Muscle of arm (tissue), 12 donors: ENCODE data around the gene EIF4E1B. TPM values are rescaled to one million over a fixed set of nuclear protein-coding genes. Genes with fewer than 3 reads are reported as not detected.

ENCODE experiments used
- DNase-seq: peaks from one replicate; pipeline ENCODE4 v3.0.0-alpha.2; 2013
- polyA plus RNA-seq, 12 donors: library from polyadenylated mRNA; unstranded; fragments of 120-200 nt; gene quantifications; one replicate each; pipeline ENCODE4 v1.2.1, GENCODE V29; 2013; ENCODE audit not compliant: insufficient read length in 12 of 12

Gene EIF4E1B
- polyA plus RNA-seq, 12 donors, result 0.10 TPM; not detected in 11

DNA sequence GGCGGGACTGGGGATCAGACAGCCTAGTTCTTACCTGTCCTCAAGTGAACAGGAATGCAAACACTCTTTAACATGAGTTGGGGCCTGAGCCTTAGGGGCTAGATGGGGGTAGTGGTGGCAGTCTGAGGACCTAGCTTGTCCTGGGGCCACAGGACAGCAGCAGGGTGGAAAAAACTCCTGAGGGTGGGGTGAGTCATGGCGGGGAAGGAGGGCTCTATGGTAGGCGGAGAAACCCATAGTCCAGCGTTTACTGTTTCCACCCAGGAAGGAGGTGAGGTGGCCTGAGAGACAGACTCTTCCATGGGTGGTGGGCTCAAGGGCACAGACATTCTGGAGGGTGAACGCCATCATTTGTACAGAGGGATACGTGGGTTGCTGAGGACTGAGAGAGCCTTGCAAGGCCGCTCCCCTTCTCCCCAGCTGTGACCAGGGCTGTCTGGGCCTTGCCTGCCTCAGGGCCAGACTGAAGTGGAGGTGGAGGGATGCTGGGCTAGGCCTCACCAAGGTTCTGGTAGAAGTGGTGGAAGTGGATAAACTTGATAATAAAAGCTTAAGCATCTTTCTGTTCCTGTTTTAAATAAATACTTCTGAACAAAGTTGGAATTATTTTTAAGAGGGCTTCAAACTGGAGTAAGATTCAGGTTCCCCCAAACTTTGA is 15.7 kb downstream of the EIF4E1B start:
- DNase-seq, result no peak

DNA sequence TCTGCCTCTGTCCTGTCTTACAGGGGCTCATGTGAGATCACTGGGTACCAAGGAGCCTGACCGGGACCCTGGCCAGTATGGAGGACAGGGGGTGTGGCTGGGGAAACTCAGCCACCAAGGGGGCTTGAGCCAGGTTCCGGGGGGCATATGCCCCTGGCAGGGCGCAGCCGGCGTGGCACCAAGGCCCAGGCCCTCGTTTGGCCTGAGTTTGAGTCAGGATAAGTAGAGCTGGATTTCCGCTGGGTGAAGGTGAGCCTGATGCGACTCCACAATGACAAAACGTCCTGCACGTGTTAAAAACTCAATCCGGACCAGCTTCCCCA is 16.2 kb downstream of the EIF4E1B start:
- DNase-seq, result no peak

DNA sequence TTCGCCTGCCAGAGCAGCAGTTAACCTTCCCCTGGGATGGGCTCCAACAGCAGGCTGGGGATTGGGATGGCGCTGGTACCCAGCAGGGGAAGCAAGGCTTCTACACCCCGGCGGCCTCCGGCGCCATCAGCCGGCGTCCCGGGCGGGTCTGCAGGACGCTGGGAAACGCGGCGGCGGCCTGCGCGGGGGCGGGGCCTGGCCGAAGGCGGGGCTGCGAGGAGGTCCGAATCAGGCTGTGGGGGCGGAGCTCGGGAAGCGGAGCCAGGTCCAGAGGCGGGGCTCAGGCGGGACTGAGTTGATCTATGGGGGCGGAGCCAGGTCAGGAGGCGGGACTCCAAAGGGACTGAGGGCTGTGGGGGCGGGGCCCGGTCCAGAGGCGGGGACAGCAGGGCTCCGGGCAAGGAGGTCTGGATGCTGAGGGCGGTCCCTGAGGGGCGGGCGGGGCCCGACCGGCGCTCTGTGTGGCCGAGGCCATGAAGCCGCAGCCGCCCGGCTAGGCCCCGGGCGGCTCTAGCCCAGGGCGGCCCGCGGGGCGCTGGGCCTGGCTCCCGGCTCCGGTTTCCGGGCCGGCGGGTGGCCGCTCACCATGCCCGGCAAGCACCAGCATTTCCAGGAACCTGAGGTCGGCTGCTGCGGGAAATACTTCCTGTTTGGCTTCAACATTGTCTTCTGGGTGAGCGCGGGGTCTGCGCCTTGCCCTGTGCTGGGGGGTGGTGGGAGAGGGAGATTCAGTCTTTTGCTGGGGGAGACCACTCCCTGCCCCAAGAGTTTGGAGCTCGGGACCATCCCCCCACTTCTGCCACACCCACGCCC is 16.8 kb downstream of the EIF4E1B start, which contains the start of gene TSPAN17:
Gene TSPAN17, plus strand, starts transcription at position 455 of the 813 bp plus-strand sequence. Its CDS starts 132 bp downstream, at position 587.
- peak; percentile 99 for DNase-seq

DNA sequence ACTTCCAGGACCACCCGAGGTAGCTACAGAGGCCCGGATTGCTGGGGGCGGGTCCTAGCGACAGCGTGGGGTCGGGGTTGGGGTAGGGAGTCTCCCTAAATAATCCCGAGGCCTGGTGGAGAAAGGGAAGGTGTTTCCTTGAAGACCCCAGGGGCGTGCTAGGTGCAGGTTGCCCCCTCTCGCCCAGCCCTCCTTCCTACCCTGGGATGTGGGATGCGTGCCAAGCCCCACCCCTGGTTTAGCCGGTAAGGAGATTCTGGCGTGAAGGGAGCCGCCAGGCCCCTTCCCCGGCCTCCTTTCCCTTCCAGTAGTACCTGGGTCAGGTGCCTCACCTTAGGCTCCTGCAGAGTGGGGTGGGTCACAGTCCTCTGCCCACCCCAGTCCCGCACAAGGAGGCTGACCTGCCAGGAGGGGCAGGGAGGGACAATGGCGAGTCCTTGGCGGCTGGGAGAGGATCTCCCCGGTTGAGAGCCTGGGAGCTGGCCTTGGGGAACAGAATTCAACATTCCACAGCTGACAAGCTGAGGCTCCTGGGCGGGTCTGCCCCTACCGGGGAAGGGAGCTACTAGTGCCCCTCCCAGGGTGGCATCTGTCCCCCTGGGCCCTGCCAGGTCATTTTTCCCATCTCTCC is 17.5 kb downstream of the EIF4E1B start:
- no peak for DNase-seq

DNA sequence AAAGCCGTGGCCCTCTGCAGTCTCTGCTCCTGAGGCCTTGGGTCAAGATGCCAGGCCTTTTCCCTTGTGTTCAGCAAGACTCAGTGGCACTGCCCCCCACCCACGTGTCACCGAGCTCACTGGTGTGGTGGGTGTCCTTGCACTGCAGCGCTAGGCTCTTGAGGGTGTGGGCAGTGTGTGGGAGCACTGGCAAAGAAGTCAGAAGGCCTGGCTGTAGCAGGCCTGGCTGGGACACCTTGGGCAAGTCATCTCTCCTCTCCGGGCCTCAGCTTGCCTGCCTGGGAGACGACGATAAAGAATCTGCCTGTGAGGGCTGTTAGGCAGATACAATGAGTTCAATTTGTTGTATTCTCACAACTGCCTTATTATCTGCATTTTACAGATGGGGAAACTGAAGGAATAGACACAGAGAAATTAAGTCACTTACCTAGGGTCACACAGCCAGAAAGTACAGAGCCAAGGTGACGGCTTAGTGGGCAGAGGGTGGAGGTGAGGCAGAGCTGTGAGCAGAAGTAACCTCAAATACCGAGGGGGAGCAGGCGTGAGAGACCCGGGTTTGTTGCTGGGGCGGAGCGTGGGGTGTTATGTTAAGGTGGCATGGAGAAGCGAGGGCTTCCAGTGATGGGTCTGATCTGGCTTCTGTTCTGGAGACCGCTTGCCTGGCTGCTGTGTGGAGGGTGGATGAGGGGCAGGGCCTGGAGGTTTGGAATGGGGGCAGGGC is 18.2 kb downstream of the EIF4E1B start:
- DNase-seq, result no peak

DNA sequence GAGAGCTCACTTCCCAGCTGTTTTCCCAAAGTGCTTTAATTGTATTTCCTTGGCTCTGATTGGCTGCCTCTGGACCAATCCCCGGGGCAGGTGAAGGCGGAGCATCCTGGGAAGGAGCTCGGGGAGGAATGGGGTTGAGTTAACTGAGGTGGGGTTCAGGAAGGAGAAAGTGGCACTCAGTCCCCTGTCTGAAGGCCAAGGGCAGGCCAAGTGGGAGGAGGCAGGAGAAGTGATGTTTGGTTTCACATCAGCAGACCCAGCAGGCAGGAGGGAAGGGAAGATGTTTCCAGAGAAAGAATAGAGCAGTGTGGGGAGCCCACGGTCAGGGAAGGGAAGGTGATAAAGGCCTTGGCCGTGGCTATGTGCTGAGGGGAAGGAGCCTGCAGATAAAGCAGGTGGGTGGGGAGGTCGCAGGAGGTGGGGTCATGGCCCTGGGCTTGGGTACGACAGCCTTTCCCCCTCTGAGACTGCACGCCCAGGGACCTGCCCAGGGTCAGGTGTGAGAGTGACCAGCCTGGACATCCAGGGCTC is 19.9 kb downstream of the EIF4E1B start:
- DNase-seq, result no peak

DNA sequence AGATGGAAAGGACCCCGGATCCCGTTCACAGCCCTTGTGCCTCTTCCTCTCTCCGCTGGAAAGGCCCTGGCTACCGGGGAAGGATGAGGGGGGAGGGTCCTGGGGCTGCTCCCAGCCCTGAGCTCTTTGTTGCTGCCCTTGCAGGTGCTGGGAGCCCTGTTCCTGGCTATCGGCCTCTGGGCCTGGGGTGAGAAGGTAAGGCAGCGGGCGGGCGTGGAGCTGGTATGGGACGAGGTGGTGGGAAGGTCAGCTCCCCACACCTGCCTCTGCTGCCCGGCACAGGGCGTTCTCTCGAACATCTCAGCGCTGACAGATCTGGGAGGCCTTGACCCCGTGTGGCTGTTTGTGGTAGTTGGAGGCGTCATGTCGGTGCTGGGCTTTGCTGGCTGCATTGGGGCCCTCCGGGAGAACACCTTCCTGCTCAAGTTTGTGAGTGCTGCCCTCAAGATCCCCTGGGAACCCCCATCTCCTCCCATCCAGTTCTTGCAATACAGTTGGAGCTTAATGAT is 21.1 kb downstream of the EIF4E1B start:
- DNase-seq, result no peak

DNA sequence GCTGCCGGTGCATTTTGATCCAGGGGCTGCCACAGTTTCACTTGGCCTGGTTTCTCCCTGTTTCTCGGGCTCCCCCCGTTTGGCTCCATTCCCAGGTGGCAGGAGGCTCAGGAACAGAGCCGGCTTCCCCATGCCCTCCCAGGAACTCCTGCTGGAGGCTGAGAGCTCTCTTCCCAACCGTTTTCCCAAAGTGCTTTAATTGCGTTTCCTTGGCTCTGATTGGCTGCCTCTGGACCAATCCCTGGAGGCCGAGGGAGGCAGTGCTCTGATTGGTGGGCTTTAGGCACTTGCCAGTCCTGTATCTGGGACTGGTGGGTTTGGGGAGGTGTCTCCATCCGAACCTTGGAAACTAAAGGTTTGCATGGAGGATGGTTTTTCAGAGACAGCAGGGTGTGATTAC is 21.7 kb downstream of the EIF4E1B start:
- no peak for DNase-seq

DNA sequence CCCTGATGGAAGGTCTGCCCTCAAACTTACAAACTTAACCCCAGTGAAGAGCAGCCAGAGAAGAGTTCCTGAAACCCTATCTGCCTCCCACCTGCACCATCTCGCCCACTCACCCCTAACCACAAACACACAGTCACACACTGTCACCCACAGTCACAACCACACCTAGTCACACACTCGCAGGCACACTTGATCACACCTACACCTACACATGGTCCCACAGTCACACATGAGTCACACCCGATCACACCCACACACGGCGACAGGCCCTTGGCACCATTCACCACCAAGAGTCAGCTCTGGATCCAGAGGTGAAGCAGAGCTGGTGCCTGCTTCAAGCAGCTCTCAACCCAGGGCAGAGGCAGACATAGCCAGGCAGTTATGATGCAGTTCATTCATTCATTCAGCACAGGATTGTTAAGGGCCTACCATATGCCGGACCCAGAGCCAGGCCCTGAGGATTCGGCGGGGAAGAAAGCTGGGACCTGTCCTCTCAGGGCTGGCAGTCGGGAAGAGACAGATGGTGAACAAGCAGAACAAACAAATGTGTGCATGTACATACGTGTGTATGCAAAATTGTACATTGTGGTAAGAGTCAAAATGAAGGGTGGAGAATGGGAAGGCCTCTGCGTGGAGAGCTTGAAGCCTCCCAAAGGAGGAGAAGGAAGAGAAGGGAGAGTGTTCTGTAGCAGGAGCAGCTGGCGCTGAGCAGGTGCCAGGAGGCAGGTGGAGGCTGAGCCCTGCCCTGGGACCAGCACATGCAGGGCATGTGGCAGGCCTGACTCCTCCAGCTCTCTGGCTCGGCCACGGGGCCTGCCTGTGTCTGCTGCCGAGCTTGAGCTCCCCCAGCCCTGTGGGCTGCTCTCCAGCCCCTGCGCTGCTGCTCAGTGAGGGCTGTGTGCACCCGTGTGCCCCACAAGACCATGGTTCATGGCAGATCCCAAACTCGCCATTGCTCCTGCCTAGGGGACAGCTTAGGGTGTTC is 23.2 kb downstream of the EIF4E1B start:
- no peak for DNase-seq

DNA sequence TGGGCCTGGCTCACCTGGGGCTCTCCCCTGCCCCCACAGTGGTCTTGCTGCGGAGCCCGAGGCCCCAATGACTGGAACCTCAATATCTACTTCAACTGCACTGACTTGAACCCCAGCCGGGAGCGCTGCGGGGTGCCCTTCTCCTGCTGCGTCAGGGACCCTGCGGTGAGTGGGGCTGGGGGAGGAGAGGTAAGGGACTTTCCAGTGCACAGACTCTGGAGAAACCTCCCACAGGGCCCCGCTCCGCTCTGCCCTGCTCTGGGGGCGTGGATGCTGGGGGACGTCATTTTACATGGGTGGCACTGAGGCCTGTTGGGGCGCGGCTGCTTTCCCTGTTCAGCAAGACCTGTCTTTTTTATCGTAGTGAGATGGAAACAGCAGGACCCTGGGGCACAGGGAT is 24.4 kb downstream of the EIF4E1B start:
- no peak for DNase-seq

DNA sequence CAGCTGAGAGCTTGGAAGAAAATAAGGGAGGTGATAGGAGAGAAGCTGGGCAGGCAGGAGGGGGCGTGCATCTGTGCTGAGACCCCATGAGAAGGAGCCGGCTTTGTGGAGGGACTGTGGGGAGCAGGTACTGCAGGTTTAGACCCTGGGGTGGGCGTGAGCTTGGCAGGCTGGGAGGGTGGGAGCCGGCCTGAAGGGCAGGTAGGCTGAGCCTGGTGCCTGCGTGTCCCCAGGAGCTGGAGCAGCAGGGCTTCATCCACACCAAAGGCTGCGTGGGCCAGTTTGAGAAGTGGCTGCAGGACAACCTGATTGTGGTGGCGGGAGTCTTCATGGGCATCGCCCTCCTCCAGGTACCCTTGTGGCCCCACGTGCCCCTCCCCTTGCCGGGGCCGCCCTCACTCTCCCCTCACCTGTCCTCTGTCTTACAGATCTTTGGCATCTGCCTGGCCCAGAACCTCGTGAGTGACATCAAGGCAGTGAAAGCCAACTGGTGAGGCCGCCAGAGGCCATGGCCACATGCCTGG is 26.1 kb downstream of the EIF4E1B start:
- no peak for DNase-seq

DNA sequence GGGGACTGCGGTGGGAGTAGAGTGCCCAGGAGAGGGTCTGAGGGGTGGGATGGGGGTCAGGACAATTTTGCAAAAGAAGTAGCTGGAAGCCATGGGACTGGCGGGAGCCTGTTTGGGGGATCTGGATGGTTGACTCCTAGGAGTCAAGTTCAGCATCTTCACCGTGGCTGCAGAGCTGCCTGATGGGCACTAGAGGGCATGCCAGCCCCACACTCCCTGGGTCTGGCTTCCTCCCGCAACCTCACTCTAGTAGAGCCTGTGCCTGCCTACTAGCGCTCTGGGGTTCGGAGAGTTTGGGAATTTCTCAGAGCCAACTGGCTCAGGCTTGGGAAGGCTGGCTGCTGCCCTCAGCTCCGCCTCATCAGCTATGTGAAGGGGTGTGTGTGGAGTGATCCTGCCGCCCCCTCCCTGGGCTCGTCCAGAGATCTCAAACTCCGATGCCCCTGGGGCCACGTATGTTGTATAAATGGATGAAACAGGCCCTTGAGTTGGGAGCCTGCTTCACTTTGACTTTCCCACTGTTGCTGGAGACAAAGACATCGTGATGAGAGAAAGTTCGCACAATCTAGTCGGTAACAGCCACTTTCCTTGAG is 27.6 kb downstream of the EIF4E1B start:
- DNase-seq, result peak; percentile 73

DNA sequence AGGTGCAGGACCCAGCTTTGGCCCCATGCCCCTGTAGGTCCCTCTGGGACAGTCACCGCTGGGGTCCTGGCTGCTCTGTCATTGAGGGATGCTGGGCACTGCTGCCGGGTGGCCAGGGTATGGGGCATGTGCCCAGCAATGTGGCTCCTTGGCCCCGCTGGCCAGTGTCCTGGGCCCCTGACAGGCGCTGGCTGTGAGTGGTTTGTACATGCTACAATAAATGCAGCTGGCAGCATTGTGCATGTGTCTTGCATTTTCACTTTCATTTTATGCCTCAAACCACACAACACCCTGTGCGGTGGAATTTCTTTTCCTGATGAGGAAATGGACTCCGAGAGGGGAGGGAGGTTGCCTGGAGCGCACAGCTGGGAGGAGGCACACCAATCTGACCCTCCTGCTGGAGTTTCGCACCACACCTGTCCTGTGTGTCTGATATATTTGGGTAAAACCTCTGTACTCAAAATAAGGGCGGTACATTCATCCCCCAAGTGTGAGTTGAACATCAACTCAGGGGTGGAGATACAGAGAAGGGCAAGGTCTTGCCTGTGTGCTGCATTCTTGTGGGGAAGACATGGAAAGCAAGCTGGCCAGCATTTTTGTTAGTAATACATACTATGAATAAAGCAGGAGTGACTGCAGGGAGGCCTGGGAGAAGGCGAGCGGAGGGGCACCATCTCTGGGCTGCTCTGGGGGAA is 28.5 kb downstream of the EIF4E1B start:
- no peak for DNase-seq

DNA sequence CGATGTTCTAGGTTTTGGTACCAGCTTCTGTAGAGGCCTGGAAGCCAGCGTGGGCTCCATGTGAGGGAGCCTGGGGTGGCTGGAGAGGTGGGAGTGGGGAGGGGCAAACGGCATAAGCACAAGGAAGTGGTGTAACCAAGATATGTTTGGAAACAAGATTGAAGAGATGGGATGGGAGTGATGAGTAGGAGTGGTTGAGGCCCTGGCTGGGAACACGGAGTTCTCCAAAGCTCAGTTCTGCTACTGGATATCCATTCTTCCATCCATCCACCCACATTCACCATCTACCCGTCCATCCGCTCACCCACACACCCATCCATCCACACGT is 29.0 kb downstream of the EIF4E1B start:
- no peak for DNase-seq

DNA sequence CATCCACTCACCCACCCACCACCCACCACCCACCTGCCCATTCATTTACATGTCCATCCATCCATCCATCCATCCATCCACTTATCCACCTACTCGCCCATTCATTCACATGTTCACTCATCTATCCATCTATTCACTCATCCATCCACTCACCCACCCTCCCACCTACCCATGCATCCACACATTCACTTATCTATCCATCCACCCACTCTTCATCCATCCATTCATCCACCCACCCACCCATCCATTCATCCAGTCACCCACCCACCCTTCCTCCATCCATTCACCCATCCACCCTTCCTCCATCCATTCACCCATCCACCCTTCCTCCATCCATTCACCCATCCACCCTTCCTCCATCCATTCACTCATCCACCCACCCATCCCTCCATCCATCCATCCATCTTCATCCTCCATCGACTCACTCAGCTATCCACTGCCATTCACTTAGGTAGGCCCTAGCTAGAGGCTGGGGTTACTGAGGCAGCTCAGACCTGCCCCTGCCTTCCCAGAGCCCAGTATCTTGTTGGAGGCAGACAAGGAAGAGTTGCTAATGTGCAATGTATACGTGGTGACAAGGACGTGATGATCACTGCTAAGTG is 29.5 kb downstream of the EIF4E1B start:
- no peak for DNase-seq

DNA sequence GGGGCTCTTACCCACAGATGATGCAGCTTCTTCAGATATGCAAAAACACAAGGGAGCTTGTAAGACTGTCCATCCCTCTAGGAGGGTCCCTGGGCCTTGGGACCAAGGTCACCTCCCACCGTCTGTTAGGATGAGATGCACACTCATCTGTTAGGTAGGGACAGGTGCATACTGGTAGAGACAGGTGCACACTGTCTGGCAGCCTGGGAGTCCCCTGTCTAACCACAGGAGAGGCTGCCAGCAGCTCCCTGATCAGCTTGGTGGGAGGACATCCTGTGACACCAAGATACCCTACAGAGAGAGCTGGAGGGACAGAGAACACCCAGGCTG is 30.0 kb downstream of the EIF4E1B start:
- DNase-seq, result no peak

DNA sequence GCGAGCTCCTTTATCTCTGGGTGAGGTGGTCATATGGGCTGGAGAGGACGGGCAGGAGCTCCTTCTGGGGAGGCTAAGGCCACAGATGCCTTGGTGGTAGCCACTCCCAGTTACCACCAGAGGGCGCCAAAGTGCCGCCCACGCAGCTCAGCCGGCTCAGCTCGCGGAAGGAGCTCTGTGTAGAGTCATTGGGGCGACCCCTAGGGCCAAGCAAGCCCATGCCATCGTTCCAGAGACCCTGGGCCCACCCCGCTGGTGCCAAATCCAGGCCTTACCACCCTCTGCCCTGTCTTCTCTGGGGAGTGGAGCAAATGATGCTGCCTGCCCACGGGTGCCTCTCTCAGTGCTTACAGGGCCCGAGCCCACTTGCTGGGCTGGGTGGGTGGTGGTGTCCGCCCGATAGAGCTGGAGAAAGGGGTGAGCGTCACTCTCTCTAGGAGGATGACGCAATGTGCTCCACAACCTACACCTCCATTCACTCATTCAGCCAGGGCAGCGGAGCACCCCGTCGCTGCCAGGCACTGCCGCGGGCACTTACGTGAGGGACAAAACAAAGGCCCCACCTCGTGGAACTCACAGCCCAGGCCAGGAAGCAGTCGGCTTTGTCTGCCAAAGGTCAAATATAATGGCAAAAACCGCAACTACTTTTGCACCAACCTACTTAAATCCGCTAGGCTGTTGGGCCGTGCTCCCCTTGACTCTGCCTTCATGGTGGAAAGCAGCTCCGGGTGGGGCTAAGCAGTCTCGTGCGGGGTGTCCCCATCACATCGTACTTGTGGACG is 30.6 kb downstream of the EIF4E1B start:
- peak; percentile 82 for DNase-seq

DNA sequence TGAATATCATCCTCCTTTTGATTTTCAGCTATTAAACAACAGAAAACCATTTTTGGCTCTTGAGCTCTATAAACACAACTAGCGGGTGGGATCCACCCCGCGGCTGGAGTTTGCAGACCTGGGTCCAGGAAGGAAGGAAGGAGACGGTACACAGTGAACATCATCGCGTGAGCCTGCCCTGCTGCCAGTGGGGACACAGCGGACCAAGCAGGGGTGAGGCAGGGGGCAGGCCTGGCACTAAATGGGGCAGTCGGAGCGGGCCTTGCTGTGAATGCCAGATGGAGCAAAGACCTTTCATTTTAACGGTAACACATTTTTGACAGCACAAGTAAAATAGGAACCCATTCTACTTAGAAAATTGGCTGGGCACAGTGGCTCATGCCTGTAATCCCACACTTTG is 31.2 kb downstream of the EIF4E1B start:
- no peak for DNase-seq
